Measurements from ENCODE around the gene RUSC1. TPM values are rescaled to one million over a fixed set of nuclear protein-coding genes. Genes with fewer than 3 reads are reported as not detected.

The RUSC1 gene
- total RNA-seq, 1 experiment from 2014 or later, result 68.8 TPM

GRCh38 chr1:155322953-155323728, 2.4 kb downstream of the RUSC1 start (continued):
- TF ChIP-seq ARID4B (CRISPR knock-in tag; IDR thresholded peaks at IDR 0.05; ENCODE audit: borderline replicate concordance) (0 out of 2 replicates have a peak, but pooled peaks have one; percentile 35), MAX (CRISPR knock-in tag; IDR thresholded peaks at IDR 0.05) (peak; percentile 59; the same call in 1 of the 2 replicates), FOXP1 (CRISPR knock-in tag; IDR thresholded peaks at IDR 0.05; ENCODE audit: borderline replicate concordance) (peak; percentile 21; the same call in 1 of the 2 replicates), NFE2L1 (CRISPR knock-in tag; IDR thresholded peaks at IDR 0.05) (0 out of 2 replicates have a peak, but pooled peaks have one; percentile 63), EMX1 (CRISPR knock-in tag; IDR thresholded peaks at IDR 0.05) (no peak), TP53 (CRISPR knock-in tag; IDR thresholded peaks at IDR 0.05) (0 out of 2 replicates have a peak, but pooled peaks have one; percentile 57), RELA (CRISPR knock-in tag; IDR thresholded peaks at IDR 0.05; ENCODE audit: borderline replicate concordance) (no peak)

- H3K27ac Mint-ChIP-seq, result peak overlapping the region; percentile 65; the same call in 1 of the 2 replicates
- H3K36me3 Mint-ChIP-seq, result peaks cover 16% of the 10 kb centered on the region
- no peaks in the 10 kb centered on the region for H3K9me3 Mint-ChIP-seq
- peaks cover 41% of the 10 kb centered on the region for H3K4me1 Mint-ChIP-seq
- peak overlapping the region; percentile 91 for H3K4me3 Mint-ChIP-seq
- H3K27me3 Mint-ChIP-seq (ENCODE audit: low read depth), result peaks cover 6% of the 10 kb centered on the region
- DNase-seq (ENCODE audit: low spot score), result peak; percentile 86
- CTCF ChIA-PET, result interaction anchor here (0.6 to 9.9 kb wide), 35 partner anchors 8 to 1906 kb away, joined by 3 to 204 read pairs (median 6); partner anchors contain the start of genes CLK2, ENTREP3, FDPS and HCN3
- TF ChIP-seq CBFB (CRISPR knock-in tag; IDR thresholded peaks at IDR 0.05; ENCODE audit: low read depth), result peak; percentile 43; the same call in 1 of the 2 replicates
- TF ChIP-seq ARID4B (CRISPR knock-in tag; IDR thresholded peaks at IDR 0.05; ENCODE audit: borderline replicate concordance), result no peak
- no peak for TF ChIP-seq FOXJ3 (CRISPR knock-in tag; IDR thresholded peaks at IDR 0.05; ENCODE audit: borderline replicate concordance)
- no peak for TF ChIP-seq NFYB (CRISPR knock-in tag; conservative IDR thresholded peaks at IDR 0.05; ENCODE audit: low read depth)
- ATAC-seq, result peak; percentile 27
- POLR2A ChIA-PET, result interaction anchor here (0.6 to 2.5 kb wide), 6 partner anchors 15 to 117 kb away, joined by 3 to 13 read pairs (median 4); partner anchors contain the start of genes CLK2 and FDPS
Observed at GRCh38 chr1:155323729-155324036, 3.0 kb downstream of the RUSC1 start.

GRCh38 chr1:155324037-155324716, 3.5 kb downstream of the RUSC1 start:
- Mint-ChIP-seq H3K27me3 (ENCODE audit: low read depth) (peaks cover 6% of the 10 kb centered on the region), H3K4me1 (peaks cover 37% of the 10 kb centered on the region), H3K9me3 (no peaks in the 10 kb centered on the region), H3K36me3 (peaks cover 11% of the 10 kb centered on the region), H3K27ac (peak overlapping the region; percentile 65; the same call in 1 of the 2 replicates), H3K4me3 (peak overlapping the region; percentile 91)
- DNase-seq (ENCODE audit: low spot score) (peak; percentile 92), ATAC-seq (peak; percentile 63)
- ChIA-PET CTCF (interaction anchor here (0.6 to 9.9 kb wide), 36 partner anchors 7 to 1906 kb away, joined by 3 to 204 read pairs (median 6); partner anchors contain the start of genes CLK2, ENTREP3, FDPS and HCN3), POLR2A (interaction anchor here (0.8 to 2.5 kb wide), 4 partner anchors 16 to 118 kb away, joined by 4 to 13 read pairs (median 5); partner anchors contain the start of genes CLK2 and FDPS)
- TF ChIP-seq ZBTB43 (CRISPR knock-in tag; IDR thresholded peaks at IDR 0.05) (peak; percentile 57; the same call in 1 of the 2 replicates), FOXP1 (CRISPR knock-in tag; IDR thresholded peaks at IDR 0.05; ENCODE audit: borderline replicate concordance) (peak; percentile 17; the same call in 1 of the 2 replicates), ZNF232 (CRISPR knock-in tag; IDR thresholded peaks at IDR 0.05) (peak; percentile 86; the same call in 1 of the 2 replicates), FOXP4 (CRISPR knock-in tag; IDR thresholded peaks at IDR 0.05) (0 out of 2 replicates have a peak, but pooled peaks have one; percentile 34), MAX (CRISPR knock-in tag; IDR thresholded peaks at IDR 0.05) (peak; percentile 61)

All from WTC11 (cell line).